ENCODE results near the gene RBM39. TPM values are rescaled to one million over a fixed set of nuclear protein-coding genes. Genes with fewer than 3 reads are reported as not detected.
A peak's percentile ranks its signal among the peaks of the same experiment; 100 is the strongest.

Gene RBM39
- total and polyA plus RNA-seq, 2 of the 13 experiments (the other 11 are each of a cell fraction or from before 2014, with no cell fraction given), result 788 to 920 TPM

DNA sequence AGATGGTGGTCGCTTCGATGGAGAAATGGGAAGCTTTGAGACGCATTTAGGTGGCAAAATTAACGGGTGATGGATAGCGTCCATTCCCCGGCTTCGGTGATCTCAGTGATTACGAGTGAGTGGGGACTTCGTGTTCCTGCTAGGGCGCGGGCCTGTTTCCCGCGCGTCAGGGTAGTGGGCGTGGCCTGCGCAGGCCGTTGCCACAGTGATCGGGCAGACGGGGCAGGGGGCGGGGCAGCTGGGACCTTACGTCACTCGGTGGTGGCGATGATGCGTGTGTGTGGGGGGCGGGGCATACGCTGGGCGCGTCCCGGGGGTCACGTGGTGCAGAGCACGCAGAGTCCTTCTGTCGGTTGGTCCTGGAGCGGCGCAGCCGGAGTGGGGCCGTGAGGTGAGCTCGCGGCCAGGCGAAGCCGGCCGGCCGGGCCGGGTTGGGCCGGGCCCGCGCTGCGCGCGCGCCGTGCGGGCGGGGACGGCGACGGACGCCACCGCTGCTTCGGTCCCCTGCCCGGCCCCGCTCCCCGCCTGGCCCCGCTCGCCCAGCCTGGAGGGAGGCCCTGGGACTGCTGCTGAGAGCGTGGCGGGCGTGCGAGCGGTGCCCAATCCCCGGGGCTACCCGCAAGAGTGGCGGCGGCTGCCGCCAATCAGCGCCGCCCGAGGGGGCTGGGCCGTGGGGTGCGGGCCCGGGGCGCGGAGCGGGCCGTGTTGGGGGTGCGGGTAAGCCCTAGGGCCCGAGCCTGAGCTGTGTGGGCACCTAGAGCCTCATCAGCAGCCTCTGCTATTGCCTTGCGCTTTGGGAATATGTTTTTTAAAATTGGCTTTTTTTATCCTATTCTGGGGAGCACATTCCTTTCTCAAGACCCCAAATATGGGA, 29.9 kb upstream of the RBM39 start, which contains the start of gene PHF20 (continued):
- TF ChIP-seq, protein P1, sequence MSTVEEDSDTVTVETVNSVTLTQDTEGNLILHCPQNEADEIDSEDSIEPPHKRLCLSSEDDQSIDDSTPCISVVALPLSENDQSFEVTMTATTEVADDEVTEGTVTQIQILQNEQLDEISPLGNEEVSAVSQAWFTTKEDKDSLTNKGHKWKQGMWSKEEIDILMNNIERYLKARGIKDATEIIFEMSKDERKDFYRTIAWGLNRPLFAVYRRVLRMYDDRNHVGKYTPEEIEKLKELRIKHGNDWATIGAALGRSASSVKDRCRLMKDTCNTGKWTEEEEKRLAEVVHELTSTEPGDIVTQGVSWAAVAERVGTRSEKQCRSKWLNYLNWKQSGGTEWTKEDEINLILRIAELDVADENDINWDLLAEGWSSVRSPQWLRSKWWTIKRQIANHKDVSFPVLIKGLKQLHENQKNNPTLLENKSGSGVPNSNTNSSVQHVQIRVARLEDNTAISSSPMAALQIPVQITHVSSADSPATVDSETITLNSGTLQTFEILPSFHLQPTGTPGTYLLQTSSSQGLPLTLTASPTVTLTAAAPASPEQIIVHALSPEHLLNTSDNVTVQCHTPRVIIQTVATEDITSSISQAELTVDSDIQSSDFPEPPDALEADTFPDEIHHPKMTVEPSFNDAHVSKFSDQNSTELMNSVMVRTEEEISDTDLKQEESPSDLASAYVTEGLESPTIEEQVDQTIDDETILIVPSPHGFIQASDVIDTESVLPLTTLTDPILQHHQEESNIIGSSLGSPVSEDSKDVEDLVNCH (CRISPR knock-in tag; IDR thresholded peaks at IDR 0.05), result 0 out of 2 replicates have a peak, but pooled peaks have one; percentile 40
- TF ChIP-seq TCF12 (IDR thresholded peaks at IDR 0.05), result no peak
- peak; percentile 46 for TF ChIP-seq TCF12 (CRISPR knock-in tag; IDR thresholded peaks at IDR 0.05)
- TF ChIP-seq SRSF4 (IDR thresholded peaks at IDR 0.05; ENCODE audit: low read depth, low read length, poor library complexity, severe bottlenecking), result no peak
- peak; percentile 85 for TF ChIP-seq CCDC6 (CRISPR knock-in tag; IDR thresholded peaks at IDR 0.05)
- TF ChIP-seq ZNF746 (CRISPR knock-in tag; IDR thresholded peaks at IDR 0.05), result peak; percentile 81; the same call in 1 of the 2 replicates
- TF ChIP-seq HMGA1 (CRISPR knock-in tag; conservative IDR thresholded peaks at IDR 0.05), result 0 out of 2 replicates have a peak, but pooled peaks have one; percentile 46
- peak; percentile 65 for TF ChIP-seq DMAP1 (CRISPR knock-in tag; IDR thresholded peaks at IDR 0.05)
- TF ChIP-seq ZNF33B (CRISPR knock-in tag; IDR thresholded peaks at IDR 0.05), result peak; percentile 99
- TF ChIP-seq POLR2AphosphoS5 (IDR thresholded peaks at IDR 0.05; ENCODE audit: low read depth, low read length), result peak; percentile 86
- TF ChIP-seq BRCA1 (CRISPR knock-in tag; IDR thresholded peaks at IDR 0.05), result peak; percentile 59; the same call in 1 of the 2 replicates
- TF ChIP-seq HES4 (CRISPR knock-in tag; IDR thresholded peaks at IDR 0.05; ENCODE audit: borderline replicate concordance), result peak; percentile 92
- TF ChIP-seq ZNF331 (CRISPR knock-in tag; IDR thresholded peaks at IDR 0.05), result peak; percentile 78
- 0 out of 2 replicates have a peak, but pooled peaks have one; percentile 8 for TF ChIP-seq NFE2L2 (IDR thresholded peaks at IDR 0.05; ENCODE audit: low read length)
- TF ChIP-seq ZNF563 (CRISPR knock-in tag; IDR thresholded peaks at IDR 0.05), result peak; percentile 79
- TF ChIP-seq JUN (CRISPR knock-in tag; IDR thresholded peaks at IDR 0.05), result peak; percentile 69
- TF ChIP-seq ZNF709 (CRISPR knock-in tag; IDR thresholded peaks at IDR 0.05), result peak; percentile 80
- TF ChIP-seq TBX2 (CRISPR knock-in tag; IDR thresholded peaks at IDR 0.05; ENCODE audit: borderline replicate concordance), result peak; percentile 71; the same call in 1 of the 2 replicates
- TF ChIP-seq, protein P2, sequence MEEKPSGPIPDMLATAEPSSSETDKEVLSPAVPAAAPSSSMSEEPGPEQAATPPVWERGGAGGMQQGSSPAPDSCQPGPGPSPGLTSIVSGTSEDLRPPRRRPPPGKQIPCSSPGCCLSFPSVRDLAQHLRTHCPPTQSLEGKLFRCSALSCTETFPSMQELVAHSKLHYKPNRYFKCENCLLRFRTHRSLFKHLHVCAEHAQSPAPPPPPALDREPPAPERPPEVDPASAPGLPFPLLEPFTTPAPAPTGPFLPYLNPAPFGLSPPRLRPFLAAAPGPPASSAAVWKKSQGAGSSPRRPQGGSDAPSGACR (CRISPR knock-in tag; IDR thresholded peaks at IDR 0.05), result peak; percentile 65; the same call in 1 of the 2 replicates
- peak; percentile 98 for TF ChIP-seq ZNF781 (CRISPR knock-in tag; IDR thresholded peaks at IDR 0.05; ENCODE audit: borderline replicate concordance, not compliant biosample characterization)
- peak; percentile 49 for TF ChIP-seq HNRNPH1 (optimal IDR thresholded peaks at IDR 0.05; ENCODE audit: low read depth, low read length)
- TF ChIP-seq ZNF138 (CRISPR knock-in tag; IDR thresholded peaks at IDR 0.05; ENCODE audit: low read depth), result peak; percentile 72
- TF ChIP-seq HOXA3 (CRISPR knock-in tag; IDR thresholded peaks at IDR 0.05), result peak; percentile 99
- peak; percentile 66 for TF ChIP-seq ZSCAN12 (CRISPR knock-in tag; IDR thresholded peaks at IDR 0.05)
- TF ChIP-seq, protein P3, sequence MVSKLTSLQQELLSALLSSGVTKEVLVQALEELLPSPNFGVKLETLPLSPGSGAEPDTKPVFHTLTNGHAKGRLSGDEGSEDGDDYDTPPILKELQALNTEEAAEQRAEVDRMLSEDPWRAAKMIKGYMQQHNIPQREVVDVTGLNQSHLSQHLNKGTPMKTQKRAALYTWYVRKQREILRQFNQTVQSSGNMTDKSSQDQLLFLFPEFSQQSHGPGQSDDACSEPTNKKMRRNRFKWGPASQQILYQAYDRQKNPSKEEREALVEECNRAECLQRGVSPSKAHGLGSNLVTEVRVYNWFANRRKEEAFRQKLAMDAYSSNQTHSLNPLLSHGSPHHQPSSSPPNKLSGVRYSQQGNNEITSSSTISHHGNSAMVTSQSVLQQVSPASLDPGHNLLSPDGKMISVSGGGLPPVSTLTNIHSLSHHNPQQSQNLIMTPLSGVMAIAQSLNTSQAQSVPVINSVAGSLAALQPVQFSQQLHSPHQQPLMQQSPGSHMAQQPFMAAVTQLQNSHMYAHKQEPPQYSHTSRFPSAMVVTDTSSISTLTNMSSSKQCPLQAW (CRISPR knock-in tag; IDR thresholded peaks at IDR 0.05), result peak; percentile 77
- TF ChIP-seq, protein P4, sequence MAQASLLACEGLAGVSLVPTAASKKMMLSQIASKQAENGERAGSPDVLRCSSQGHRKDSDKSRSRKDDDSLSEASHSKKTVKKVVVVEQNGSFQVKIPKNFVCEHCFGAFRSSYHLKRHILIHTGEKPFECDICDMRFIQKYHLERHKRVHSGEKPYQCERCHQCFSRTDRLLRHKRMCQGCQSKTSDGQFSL (CRISPR knock-in tag; IDR thresholded peaks at IDR 0.05), result peak; percentile 97
